IMR-90 (cell line): ENCODE data around the gene KLHL25. TPM values are rescaled to one million over a fixed set of nuclear protein-coding genes. Genes with fewer than 3 reads are reported as not detected.

Experiments used
- ATAC-seq: fragments of 200-7000 bp; cut with Tn5 transposase; 2 replicates; pipeline ENCODE4 v1.9.1; 2020; ENCODE audit warnings: low read depth, mild to moderate bottlenecking, moderate library complexity
- BruUV-seq: library from RNA; stranded (reverse); fragments of 400-500 nt; replicated peaks from 2 replicates; lab custom pipeline; 2021; lab: Mats Ljungman, UMichigan
- CTCF ChIA-PET: fragments of 300-600 bp; formaldehyde crosslinking; extraction: SDS; loops from one replicate; lab custom pipeline; 2021; ENCODE audit warnings: antibody characterized with exemption; lab: Yijun Ruan, JAX
- POLR2A ChIA-PET: fragments of 300-600 bp; sonication (Branson Sonifier 250); formaldehyde crosslinking; loops from one replicate; lab custom pipeline; 2022; ENCODE audit warnings: antibody characterized with exemption; ENCODE audit not compliant: unreplicated experiment; lab: Charles Lee
- DNase-seq: peaks from one replicate; pipeline ENCODE4 v3.0.0; 2013
- H2AFZ ChIP-seq: replicated peaks from 2 replicates; pipeline ENCODE3; 2013; ENCODE audit warnings: low read length, mild to moderate bottlenecking; ENCODE audit not compliant: poor library complexity
- H2AK5ac ChIP-seq: 2 replicates; pipeline ENCODE4 v1.6.1; 2013; ENCODE audit warnings: low read depth, low read length, inconsistent platforms
- H2AK9ac ChIP-seq: replicated peaks from 2 replicates; pipeline ENCODE3; 2013; ENCODE audit warnings: mild to moderate bottlenecking, low read depth, low read length, moderate library complexity; ENCODE audit not compliant: poor library complexity
- H2BK120ac ChIP-seq: 2 replicates; pipeline ENCODE4 v1.6.1; 2013; ENCODE audit warnings: low read depth, low read length, inconsistent platforms
- H2BK15ac ChIP-seq: 3 replicates; pipeline ENCODE4 v1.6.1; 2013; ENCODE audit warnings: low read depth, low read length, inconsistent platforms
- H2BK20ac ChIP-seq: 2 replicates; pipeline ENCODE4 v1.6.1; 2013; ENCODE audit warnings: low read depth, mild to moderate bottlenecking, inconsistent platforms, low read length, moderate library complexity
- H2BK5ac ChIP-seq: 2 replicates; pipeline ENCODE4 v1.6.1; 2013; ENCODE audit warnings: mild to moderate bottlenecking, low read depth, low read length, inconsistent platforms; ENCODE audit not compliant: poor library complexity, severe bottlenecking
- H3K14ac ChIP-seq: replicated peaks from 2 replicates; pipeline ENCODE4 v1.6.1; 2013; ENCODE audit warnings: low read depth, low read length, inconsistent platforms
- H3K18ac ChIP-seq: 2 replicates; pipeline ENCODE4 v1.6.1; 2013; ENCODE audit warnings: low read depth, low read length, control low read depth
- H3K23ac ChIP-seq: 2 replicates; pipeline ENCODE4 v1.6.1; 2013; ENCODE audit warnings: low read depth, low read length, inconsistent platforms
- H3K27ac ChIP-seq: 2 replicates; pipeline ENCODE4 v1.5.1; 2013; ENCODE audit warnings: mild to moderate bottlenecking, control low read depth, low read length; ENCODE audit not compliant: insufficient read depth
- H3K27me3 ChIP-seq: 2 replicates; pipeline ENCODE4 v1.6.1; 2013; ENCODE audit warnings: low read length; ENCODE audit not compliant: control insufficient read depth, insufficient read depth
- H3K36me3 ChIP-seq: 2 replicates; pipeline ENCODE4 v1.6.1; 2013; ENCODE audit warnings: low read length, mixed read lengths; ENCODE audit not compliant: control insufficient read depth, insufficient read depth
- H3K4ac ChIP-seq: 2 replicates; pipeline ENCODE4 v1.6.1; 2013; ENCODE audit warnings: low read depth, low read length, inconsistent platforms
- H3K4me1 ChIP-seq: 2 replicates; pipeline ENCODE4 v1.6.1; 2013; ENCODE audit warnings: low read length, mixed read lengths; ENCODE audit not compliant: control insufficient read depth, insufficient read depth
- H3K4me2 ChIP-seq: 2 replicates; pipeline ENCODE4 v1.6.1; 2013; ENCODE audit warnings: low read depth, mild to moderate bottlenecking, control low read depth, low read length, moderate library complexity
- H3K4me3 ChIP-seq: 2 replicates; pipeline ENCODE4 v1.5.1; 2013; ENCODE audit warnings: low read depth, mild to moderate bottlenecking, control low read depth, low read length, moderate library complexity; ENCODE audit not compliant: insufficient read depth
- H3K56ac ChIP-seq: 2 replicates; pipeline ENCODE4 v1.6.1; 2013; ENCODE audit warnings: low read length, inconsistent platforms; ENCODE audit not compliant: insufficient read depth; ENCODE audit errors: extremely low read depth
- H3K79me1 ChIP-seq, 2 experiments: 2 replicates each; pipeline ENCODE4 v1.6.1; 2013; ENCODE audit warnings: low read length in 2 of 2, inconsistent platforms in 1 of 2, low read depth in 1 of 2
- H3K9ac ChIP-seq: 2 replicates; pipeline ENCODE4 v1.6.1; 2013; ENCODE audit warnings: low read depth, low read length, control low read depth
- H3K9me1 ChIP-seq: 2 replicates; pipeline ENCODE4 v1.6.1; 2013; ENCODE audit warnings: low read length, inconsistent platforms; ENCODE audit not compliant: insufficient read depth
- H3K9me3 ChIP-seq: 2 replicates; pipeline ENCODE4 v1.6.1; 2013; ENCODE audit warnings: low read length; ENCODE audit not compliant: control insufficient read depth, insufficient read depth
- H4K20me1 ChIP-seq: 2 replicates; pipeline ENCODE4 v1.6.1; 2013; ENCODE audit warnings: low read length, inconsistent platforms; ENCODE audit not compliant: insufficient read depth
- H4K5ac ChIP-seq: 2 replicates; pipeline ENCODE4 v1.6.1; 2013; ENCODE audit warnings: mild to moderate bottlenecking, low read depth, low read length, control low read depth
- H4K8ac ChIP-seq, 2 experiments: 2 replicates each; pipeline ENCODE4 v1.6.1; 2013; ENCODE audit warnings: low read depth in 2 of 2, low read length in 2 of 2, control low read depth in 1 of 2, inconsistent platforms in 1 of 2
- H4K91ac ChIP-seq: 2 replicates; pipeline ENCODE4 v1.6.1; 2013; ENCODE audit warnings: low read depth, low read length, inconsistent platforms; ENCODE audit not compliant: insufficient read depth
- MAFK ChIP-seq: IDR thresholded peaks from 2 replicates; pipeline ENCODE4 v1.6.1; 2012; ENCODE audit warnings: low read depth, low read length, improper control_type of control experiment
- WGBS, 2 experiments: methylation state at CpG; one replicate each; pipeline versions ENCODE4 v1.1.5 to v1.1.7; 2013; ENCODE audit warnings: missing lambda C conversion rate in 2 of 2; ENCODE audit not compliant: insufficient read length in 1 of 2; ENCODE audit errors: extremely low coverage in 2 of 2; 5-methylcytosine and 5-hydroxymethylcytosine counted together
- dilution Hi-C: fragments of 300-500 bp; cut with HindIII; formaldehyde crosslinking; loops from one replicate; pipeline ENCODE4 v1.14.3; 2018; ENCODE audit warnings: low sequenced_read_pairs; ENCODE audit not compliant: unreplicated experiment
- in situ Hi-C: fragments of 300-500 bp; cut with MboI; formaldehyde crosslinking; loops from 3 replicates; pipeline ENCODE4 v1.14.3; 2019; ENCODE audit warnings: low sequenced_read_pairs, inconsistent platforms, mixed read lengths
- intact Hi-C: fragments of 100-400 bp; cut with micrococcal nuclease; formaldehyde crosslinking; loops from 2 replicates; pipeline ENCODE4 v1.10.0; 2022
- polyA plus RNA-seq, 3 experiments: library from polyadenylated mRNA; depleted of rRNA; stranded (reverse); fragments of >200 nt; gene quantifications; 2 replicates each; pipeline ENCODE4 v1.2.3, GENCODE V29; 2012; ENCODE audit warnings: low replicate concordance in 1 of 3
- total RNA-seq: library from RNA; depleted of rRNA; stranded (reverse); fragments of >200 nt; gene quantifications from 2 replicates; pipeline ENCODE4 v1.2.3, GENCODE V29; 2012

Gene KLHL25
- total and polyA plus RNA-seq, 2 of the 4 experiments (the other 2 are of a cell fraction) = 2.7 to 5.6 TPM

- ChIA-PET CTCF (no interaction called here), POLR2A (no interaction called here)
- no peak for ATAC-seq
- dilution Hi-C loops (no loop called here), intact Hi-C loops (no loop called here), in situ Hi-C loops (no loop called here)
- H3K14ac ChIP-seq = no peak overlapping the region
- no peak for TF ChIP-seq MAFK
- H2BK20ac ChIP-seq = no peak overlapping the region
- H2AFZ ChIP-seq = no peak overlapping the region
- no peak overlapping the region for H3K4me2 ChIP-seq
- no peak overlapping the region for H3K23ac ChIP-seq
- no peak overlapping the region for H4K5ac ChIP-seq
- peaks cover 10% of the 10 kb centered on the region; the same call in 1 of the 2 replicates for H3K4me1 ChIP-seq
- no TSS peak for BruUV-seq
- H2AK9ac ChIP-seq = no peak overlapping the region
- H3K18ac ChIP-seq = no peak overlapping the region
- no peak overlapping the region for H3K4ac ChIP-seq
- H4K91ac ChIP-seq = no peak overlapping the region
- H2BK120ac ChIP-seq = no peak overlapping the region
- H3K27ac ChIP-seq = no peak overlapping the region
- H3K56ac ChIP-seq = no peak overlapping the region
- H2AK5ac ChIP-seq = no peak overlapping the region
- no peak overlapping the region for H2BK15ac ChIP-seq
- H3K9me1 ChIP-seq = peaks cover 22% of the 10 kb centered on the region
- no peak overlapping the region for H4K8ac ChIP-seq
- H3K9me3 ChIP-seq = no peaks in the 10 kb centered on the region
- no peak overlapping the region for H2BK5ac ChIP-seq
- no peak for DNase-seq
- whole genome bisulfite sequencing, 2 experiments = 92% methylated on average over 3 of the region's 12 CpGs; no CpG with 5 or more reads in 1 of the 2 experiments
- no peak overlapping the region for H3K4me3 ChIP-seq
- H3K27me3 ChIP-seq = no peaks in the 10 kb centered on the region
- no peak overlapping the region for H3K9ac ChIP-seq
- H4K20me1 ChIP-seq = peaks cover 38% of the 10 kb centered on the region
- H3K36me3 ChIP-seq = peaks cover 4% of the 10 kb centered on the region; the same call in 1 of the 2 replicates
- peaks cover 25 to 70% of the 10 kb centered on the region in 2 experiments for H3K79me1 ChIP-seq
Measured at GRCh38 chr15:85773249-85773648, 21.5 kb downstream of the KLHL25 start.
